Liver (tissue), 3 donors: Measurements from ENCODE around the gene KIF2C.

ENCODE experiments used
- ATF3 ChIP-seq: IDR thresholded peaks from 2 replicates; pipeline ENCODE4 v1.6.1; 2016; ENCODE audit warnings: antibody characterized with exemption
- CTCF ChIP-seq: fragments of 150-350 bp; IDR thresholded peaks from 2 replicates; pipeline ENCODE4 v1.5.1; 2017; ENCODE audit warnings: improper control_type of control experiment, low read depth, low read length; ENCODE audit not compliant: missing input control
- EGR1 ChIP-seq, 2 donors: IDR thresholded peaks; 2 replicates each; pipeline ENCODE4 v1.6.1; 2016 to 2018; ENCODE audit warnings: antibody characterized with exemption in 2 of 2, low read depth in 2 of 2
- FOXA1 ChIP-seq: IDR thresholded peaks from 2 replicates; pipeline ENCODE4 v1.6.1; 2016; ENCODE audit warnings: antibody characterized with exemption
- GABPA ChIP-seq, 2 donors: IDR thresholded peaks in 1 of 2; conservative IDR thresholded peaks in 1 of 2; 2 replicates each; pipeline ENCODE4 v1.6.1; 2016; ENCODE audit warnings: antibody characterized with exemption in 2 of 2, mild to moderate bottlenecking in 1 of 2, moderate library complexity in 1 of 2
- JUND ChIP-seq, 2 donors: IDR thresholded peaks; 2 replicates each; pipeline ENCODE4 v1.6.1; 2016; ENCODE audit warnings: antibody characterized with exemption in 2 of 2
- MAX ChIP-seq: IDR thresholded peaks from 2 replicates; pipeline ENCODE4 v1.6.1; 2016; ENCODE audit warnings: antibody characterized with exemption
- RAD21 ChIP-seq, 2 donors: IDR thresholded peaks; 2 replicates each; pipeline ENCODE4 v1.6.1; 2016; ENCODE audit warnings: antibody characterized with exemption in 2 of 2, mild to moderate bottlenecking in 2 of 2
- SP1 ChIP-seq: IDR thresholded peaks from 2 replicates; pipeline ENCODE4 v1.6.1; 2018; ENCODE audit warnings: antibody characterized with exemption, mild to moderate bottlenecking
- ZBTB33 ChIP-seq: IDR thresholded peaks from 2 replicates; pipeline ENCODE4 v1.6.1; 2016; ENCODE audit warnings: antibody characterized with exemption
- donor health status: healthy.
- donor health status: healthy.

- TF ChIP-seq MAX, result no peak
- peak; percentile 96 for TF ChIP-seq CTCF
- TF ChIP-seq EGR1 (IDR thresholded peaks at IDR 0.05; ENCODE audit: low read depth in 2 of 2), result no peak
- peak; percentile 69 to 81 for TF ChIP-seq RAD21 (IDR thresholded peaks at IDR 0.05)
- TF ChIP-seq FOXA1, result no peak
- no peak for TF ChIP-seq ZBTB33
- TF ChIP-seq JUND (IDR thresholded peaks at IDR 0.05), result no peak
- TF ChIP-seq ATF3, result no peak
- TF ChIP-seq SP1, result no peak
- no peak for TF ChIP-seq GABPA (IDR thresholded peaks at IDR 0.05 in 1 of 2, conservative IDR thresholded peaks at IDR 0.05 in 1 of 2)
These were observed 46.7 kb downstream of the KIF2C start for GRCh38 chr1:44786138-44786840.
